ENCODE data around the gene ARRDC4.

Gene ARRDC4

GRCh38 chr15:97960364-97961066 is at the start of gene ARRDC4:
TSS of gene ARRDC4 (plus strand) at chr15:97960703. CDS start at chr15:97960862, 159 bp downstream.
- peak; percentile 82 for DNase-seq

GRCh38 chr15:97914711-97915110 is 45.8 kb upstream of the ARRDC4 start:
- DNase-seq: no peak

GRCh38 chr15:97915261-97915660 is 45.2 kb upstream of the ARRDC4 start:
- DNase-seq: no peak

GRCh38 chr15:97921296-97921865 is 39.1 kb upstream of the ARRDC4 start:
- DNase-seq: no peak

GRCh38 chr15:97929456-97930229 is 30.9 kb upstream of the ARRDC4 start:
- DNase-seq: no peak

- no peak for DNase-seq
These were observed 30.3 kb upstream of the ARRDC4 start for GRCh38 chr15:97930230-97930629.

GRCh38 chr15:97931314-97931713 is 29.2 kb upstream of the ARRDC4 start:
- no peak for DNase-seq

GRCh38 chr15:97933589-97933988 is 26.9 kb upstream of the ARRDC4 start:
- no peak for DNase-seq

GRCh38 chr15:97940993-97941392 is 19.5 kb upstream of the ARRDC4 start:
- DNase-seq: no peak

GRCh38 chr15:97941572-97941971 is 18.9 kb upstream of the ARRDC4 start:
- no peak for DNase-seq

GRCh38 chr15:97944724-97945123 is 15.8 kb upstream of the ARRDC4 start:
- DNase-seq: no peak

GRCh38 chr15:97947465-97948260 is 12.8 kb upstream of the ARRDC4 start:
- DNase-seq: no peak

GRCh38 chr15:97953254-97953653 is 7.2 kb upstream of the ARRDC4 start:
- no peak for DNase-seq

- DNase-seq: no peak
These were observed 6.8 kb upstream of the ARRDC4 start for GRCh38 chr15:97953748-97954147.

GRCh38 chr15:97955035-97955434 is 5.5 kb upstream of the ARRDC4 start:
- no peak for DNase-seq

- no peak for DNase-seq
These were observed 5.0 kb upstream of the ARRDC4 start for GRCh38 chr15:97955529-97955928.

GRCh38 chr15:97959724-97960363 is 659 bp upstream of the ARRDC4 start:
- no peak for DNase-seq

GRCh38 chr15:97961067-97961954 is 808 bp downstream of the ARRDC4 start:
- DNase-seq: no peak

- DNase-seq: no peak
These were observed 1.8 kb downstream of the ARRDC4 start for GRCh38 chr15:97962263-97962662.

- no peak for DNase-seq
These were observed 3.3 kb downstream of the ARRDC4 start for GRCh38 chr15:97963779-97964178.

GRCh38 chr15:97966246-97966645 is 5.7 kb downstream of the ARRDC4 start:
- DNase-seq: no peak
